Lower leg skin (tissue), 3 donors: ENCODE data around the gene KIN.

Experiments used
- CTCF ChIP-seq, 3 donors: fragments of 450-650 bp; IDR thresholded peaks; one replicate each; pipeline ENCODE4 v1.5.1; 2016; ENCODE audit warnings: antibody characterized with exemption in 3 of 3, mild to moderate bottlenecking in 3 of 3, moderate library complexity in 2 of 3
- POLR2A ChIP-seq, 2 donors: fragments of 450-650 bp; IDR thresholded peaks; one replicate each; pipeline ENCODE4 v1.6.1; 2016 to 2017; ENCODE audit warnings: antibody characterized with exemption in 2 of 2, mild to moderate bottlenecking in 1 of 2, moderate library complexity in 1 of 2

GRCh38 chr10:7755103-7755502 lies 32.7 kb downstream of the KIN start:
- TF ChIP-seq CTCF (IDR thresholded peaks at IDR 0.05) (no peak), POLR2A (IDR thresholded peaks at IDR 0.05) (no peak)
